HG02642 (cell line): ENCODE data around the gene TBCCD1.

Experiments used
- ATAC-seq: cut with Tn5 transposase; IDR thresholded peaks from one replicate; pipeline ENCODE4 v1.9.1; 2021; ENCODE audit warnings: mild to moderate bottlenecking; ENCODE audit not compliant: unreplicated experiment, poor library complexity

TBCCD1 gene, protein sequence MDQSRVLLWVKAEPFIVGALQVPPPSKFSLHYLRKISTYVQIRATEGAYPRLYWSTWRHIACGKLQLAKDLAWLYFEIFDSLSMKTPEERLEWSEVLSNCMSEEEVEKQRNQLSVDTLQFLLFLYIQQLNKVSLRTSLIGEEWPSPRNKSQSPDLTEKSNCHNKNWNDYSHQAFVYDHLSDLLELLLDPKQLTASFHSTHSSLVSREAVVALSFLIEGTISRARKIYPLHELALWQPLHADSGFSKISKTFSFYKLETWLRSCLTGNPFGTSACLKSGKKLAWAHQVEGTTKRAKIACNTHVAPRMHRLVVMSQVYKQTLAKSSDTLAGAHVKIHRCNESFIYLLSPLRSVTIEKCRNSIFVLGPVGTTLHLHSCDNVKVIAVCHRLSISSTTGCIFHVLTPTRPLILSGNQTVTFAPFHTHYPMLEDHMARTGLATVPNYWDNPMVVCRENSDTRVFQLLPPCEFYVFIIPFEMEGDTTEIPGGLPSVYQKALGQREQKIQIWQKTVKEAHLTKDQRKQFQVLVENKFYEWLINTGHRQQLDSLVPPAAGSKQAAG

GRCh38 chr3:186567072-186567921 is at the start of gene TBCCD1:
TBCCD1 (minus strand) TSS chr3:186567339; CDS start chr3:186564329, 3,010 bp downstream.
- peak; percentile 57 for ATAC-seq

DNA sequence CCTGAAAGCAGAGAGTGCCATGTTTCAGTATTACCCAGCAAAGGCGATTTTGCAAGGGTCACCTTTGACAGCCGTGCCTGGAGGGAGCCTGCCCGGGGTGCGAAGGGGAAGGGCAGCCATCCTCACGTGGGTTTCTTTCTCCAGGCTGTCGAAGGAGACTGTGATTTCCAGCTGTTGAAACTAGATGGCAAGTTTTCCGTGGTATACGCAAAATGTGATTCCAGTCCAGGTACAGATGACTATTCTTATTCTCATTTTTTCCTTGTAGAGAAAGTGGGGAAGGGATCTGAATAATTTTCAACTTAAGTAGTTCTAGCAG is 49.1 kb upstream of the TBCCD1 start:
- ATAC-seq: no peak

- ATAC-seq: no peak
Observed at GRCh38 chr3:186614597-186615483, 47.7 kb upstream of the TBCCD1 start.

- no peak for ATAC-seq
Observed at GRCh38 chr3:186614266-186614596, 47.1 kb upstream of the TBCCD1 start.

GRCh38 chr3:186613637-186614265 is 46.6 kb upstream of the TBCCD1 start:
- no peak for ATAC-seq

GRCh38 chr3:186612721-186613636 is 45.8 kb upstream of the TBCCD1 start, which contains the start of gene AHSG:
AHSG (plus strand) TSS chr3:186613060; CDS start chr3:186613142, 82 bp downstream.
- no peak for ATAC-seq

GRCh38 chr3:186612065-186612464 is 44.9 kb upstream of the TBCCD1 start:
- no peak for ATAC-seq

GRCh38 chr3:186609247-186609868 is 42.2 kb upstream of the TBCCD1 start:
- ATAC-seq: no peak

- ATAC-seq: no peak
Observed at GRCh38 chr3:186608624-186609215, 41.6 kb upstream of the TBCCD1 start.

- no peak for ATAC-seq
Observed at GRCh38 chr3:186605561-186606545, 38.7 kb upstream of the TBCCD1 start.

DNA sequence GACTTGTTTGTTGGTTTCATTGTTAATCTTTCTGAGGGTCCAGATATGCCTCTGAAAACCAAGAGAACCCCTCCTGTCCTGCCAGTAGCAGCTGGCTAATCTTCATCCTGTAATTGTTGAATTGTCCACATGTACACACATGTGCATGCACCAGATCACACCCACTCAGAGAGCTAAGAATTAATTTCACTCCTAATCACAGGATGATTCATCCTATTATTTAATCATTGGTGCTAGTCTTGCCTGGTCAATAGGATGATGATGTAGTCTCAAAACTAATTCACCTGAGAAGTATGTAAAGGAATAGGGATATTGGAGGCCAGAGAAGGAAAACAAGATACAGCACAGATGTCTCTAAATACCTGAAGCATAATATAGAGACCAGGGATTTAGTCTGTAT is 37.9 kb upstream of the TBCCD1 start:
- no peak for ATAC-seq

- ATAC-seq: no peak
Observed at GRCh38 chr3:186603159-186603558, 36.0 kb upstream of the TBCCD1 start.

GRCh38 chr3:186600896-186601295 is 33.8 kb upstream of the TBCCD1 start:
- no peak for ATAC-seq

DNA sequence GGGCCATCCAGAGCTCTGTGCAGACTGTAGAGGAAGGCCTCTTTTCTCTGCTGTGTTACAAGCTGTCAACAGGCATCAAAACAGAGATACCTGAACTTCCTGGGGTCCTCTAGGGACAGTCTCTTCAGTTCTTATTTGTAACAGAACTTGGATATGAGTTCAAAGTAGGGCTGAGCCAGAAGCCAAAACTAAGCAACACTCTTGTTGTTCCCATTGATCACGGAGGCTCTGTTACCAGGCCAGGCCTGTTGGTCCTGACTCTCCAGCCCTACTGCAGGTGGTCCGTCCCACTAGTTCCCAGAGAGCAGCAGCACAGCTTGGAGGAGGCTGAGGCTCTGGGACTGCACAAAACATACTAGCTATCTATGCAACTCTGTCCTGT is 32.6 kb upstream of the TBCCD1 start:
- ATAC-seq: no peak

GRCh38 chr3:186599142-186599784 is 32.1 kb upstream of the TBCCD1 start:
- no peak for ATAC-seq

DNA sequence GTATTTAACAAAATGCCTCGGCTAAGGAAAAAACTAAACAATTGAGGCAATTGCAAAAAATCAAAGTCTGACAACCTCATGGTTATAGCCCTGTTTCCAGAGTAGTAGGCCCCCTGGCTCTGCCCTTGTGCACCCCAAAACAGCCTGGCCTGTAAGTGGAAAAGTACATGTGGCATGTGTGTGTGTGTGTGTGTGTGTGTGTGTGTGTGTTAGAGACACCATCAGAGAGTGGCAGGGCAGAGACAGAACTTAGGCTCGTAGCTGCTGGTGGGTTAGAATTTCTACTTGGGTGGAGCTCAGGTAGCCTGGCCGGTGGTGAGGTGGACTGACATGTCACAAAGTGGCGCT is 31.6 kb upstream of the TBCCD1 start:
- no peak for ATAC-seq
